HG03108 (cell line): ENCODE data around the gene ZNF492.
"Not testable (repeated sequence)": the region's sequence is repeated elsewhere in the genome, so short reads cannot be mapped to it uniquely, and the experiment has no call there.

ENCODE experiments used
- ATAC-seq: cut with Tn5 transposase; IDR thresholded peaks from one replicate; pipeline ENCODE4 v1.9.1; 2021; ENCODE audit warnings: moderate library complexity; ENCODE audit not compliant: unreplicated experiment

Gene ZNF492

GRCh38 chr19:22633706-22634449 lies at the start of gene ZNF492:
TSS of gene ZNF492 (plus strand) at chr19:22634324. CDS start at chr19:22653400, 19,076 bp downstream.
- ATAC-seq: not testable (repeated sequence)

GRCh38 chr19:22595422-22595821 lies 38.7 kb upstream of the ZNF492 start:
- ATAC-seq: no peak

GRCh38 chr19:22595918-22596341 lies 38.2 kb upstream of the ZNF492 start:
- no peak for ATAC-seq

GRCh38 chr19:22600690-22601648 lies 33.2 kb upstream of the ZNF492 start:
- ATAC-seq: no peak

GRCh38 chr19:22601906-22602630 lies 32.1 kb upstream of the ZNF492 start:
- no peak for ATAC-seq

- ATAC-seq: no peak
Measured at GRCh38 chr19:22602631-22603272, 31.4 kb upstream of the ZNF492 start.

- ATAC-seq: no peak
Measured at GRCh38 chr19:22603518-22604440, 30.3 kb upstream of the ZNF492 start.

GRCh38 chr19:22604571-22605274 lies 29.4 kb upstream of the ZNF492 start:
- no peak for ATAC-seq

- no peak for ATAC-seq
Measured at GRCh38 chr19:22605275-22606211, 28.6 kb upstream of the ZNF492 start.

GRCh38 chr19:22606212-22606553 lies 27.9 kb upstream of the ZNF492 start:
- no peak for ATAC-seq

GRCh38 chr19:22606954-22607652 lies 27.0 kb upstream of the ZNF492 start:
- ATAC-seq: no peak

GRCh38 chr19:22607653-22608430 lies 26.3 kb upstream of the ZNF492 start:
- no peak for ATAC-seq

- ATAC-seq: no peak
Measured at GRCh38 chr19:22608441-22608840, 25.7 kb upstream of the ZNF492 start.

GRCh38 chr19:22609630-22610029 lies 24.5 kb upstream of the ZNF492 start:
- no peak for ATAC-seq

GRCh38 chr19:22610121-22610520 lies 24.0 kb upstream of the ZNF492 start:
- ATAC-seq: no peak

GRCh38 chr19:22612316-22612715 lies 21.8 kb upstream of the ZNF492 start:
- ATAC-seq: no peak

- ATAC-seq: no peak
Measured at GRCh38 chr19:22616659-22617058, 17.5 kb upstream of the ZNF492 start.
